ENCODE data around the gene C11orf65.

GRCh38 chr11:108414958-108415357 lies 52.4 kb downstream of the C11orf65 start:
- TF ChIP-seq, protein P1, sequence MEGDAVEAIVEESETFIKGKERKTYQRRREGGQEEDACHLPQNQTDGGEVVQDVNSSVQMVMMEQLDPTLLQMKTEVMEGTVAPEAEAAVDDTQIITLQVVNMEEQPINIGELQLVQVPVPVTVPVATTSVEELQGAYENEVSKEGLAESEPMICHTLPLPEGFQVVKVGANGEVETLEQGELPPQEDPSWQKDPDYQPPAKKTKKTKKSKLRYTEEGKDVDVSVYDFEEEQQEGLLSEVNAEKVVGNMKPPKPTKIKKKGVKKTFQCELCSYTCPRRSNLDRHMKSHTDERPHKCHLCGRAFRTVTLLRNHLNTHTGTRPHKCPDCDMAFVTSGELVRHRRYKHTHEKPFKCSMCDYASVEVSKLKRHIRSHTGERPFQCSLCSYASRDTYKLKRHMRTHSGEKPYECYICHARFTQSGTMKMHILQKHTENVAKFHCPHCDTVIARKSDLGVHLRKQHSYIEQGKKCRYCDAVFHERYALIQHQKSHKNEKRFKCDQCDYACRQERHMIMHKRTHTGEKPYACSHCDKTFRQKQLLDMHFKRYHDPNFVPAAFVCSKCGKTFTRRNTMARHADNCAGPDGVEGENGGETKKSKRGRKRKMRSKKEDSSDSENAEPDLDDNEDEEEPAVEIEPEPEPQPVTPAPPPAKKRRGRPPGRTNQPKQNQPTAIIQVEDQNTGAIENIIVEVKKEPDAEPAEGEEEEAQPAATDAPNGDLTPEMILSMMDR (IDR thresholded peaks at IDR 0.05): no peak
- TF ChIP-seq POLR2A (IDR thresholded peaks at IDR 0.05): no peak
